BJ (cell line): ENCODE data around the gene NME3. TPM values are rescaled to one million over a fixed set of nuclear protein-coding genes. Genes with fewer than 3 reads are reported as not detected.

Experiments used
- CTCF ChIA-PET: fragments of 350-600 bp; formaldehyde crosslinking; extraction: SDS; loops from one replicate; lab custom pipeline; 2021; ENCODE audit warnings: antibody characterized with exemption, inconsistent platforms; lab: Yijun Ruan, JAX
- POLR2A ChIA-PET: fragments of 300-600 bp; sonication (Branson Sonifier 250); formaldehyde crosslinking; extraction: SDS; loops from one replicate; lab custom pipeline; 2021; ENCODE audit warnings: antibody characterized with exemption; lab: Charles Lee
- DNase-seq: peaks from one replicate; pipeline ENCODE4 v3.0.0-alpha.2; 2011; ENCODE audit warnings: low read depth
- H3K27me3 ChIP-seq: 2 replicates; pipeline ENCODE4 v1.6.0; 2011; ENCODE audit warnings: low read length; ENCODE audit not compliant: control insufficient read depth, insufficient read depth
- H3K36me3 ChIP-seq: 2 replicates; pipeline ENCODE4 v1.5.1; 2011; ENCODE audit warnings: low read length; ENCODE audit not compliant: control insufficient read depth, insufficient read depth
- H3K4me3 ChIP-seq: 2 replicates; pipeline ENCODE4 v1.5.1; 2011; ENCODE audit warnings: low read depth, mild to moderate bottlenecking, control low read depth, low read length
- CTCF ChIP-seq: IDR thresholded peaks from 2 replicates; pipeline ENCODE4 v1.5.1; 2011; ENCODE audit warnings: low read depth, mild to moderate bottlenecking, control low read depth, inconsistent platforms, low read length, moderate library complexity; ENCODE audit not compliant: insufficient read depth
- polyA plus RNA-seq: library from polyadenylated mRNA; depleted of rRNA; stranded (reverse); fragments of >200 nt; gene quantifications from 2 replicates; pipeline ENCODE4 v1.2.3, GENCODE V29; 2011

NME3 gene
- polyA plus RNA-seq, 1 experiment: 34.3 TPM

GRCh38 chr16:1763521-1764511 lies 7.5 kb downstream of the NME3 start:
- no peak for DNase-seq
- Histone ChIP-seq H3K36me3 (peaks cover 52% of the 10 kb centered on the region), H3K27me3 (no peaks in the 10 kb centered on the region), H3K4me3 (no peak overlapping the region)
- ChIA-PET CTCF (interaction anchor here (0.9 to 3.8 kb wide), 7 partner anchors 10 to 58 kb away, joined by 3 to 14 read pairs (median 3); partner anchors contain the start of genes MAPK8IP3, NUBP2 and SPSB3), POLR2A (no interaction called here)
- peak; percentile 59 for TF ChIP-seq CTCF

- ChIA-PET CTCF (interaction anchor here (1.5 to 3.8 kb wide), 2 partner anchors 10 to 57 kb away, joined by 3 to 14 read pairs; partner anchors contain the start of gene MAPK8IP3), POLR2A (no interaction called here)
Measured at GRCh38 chr16:1762879-1763520, 8.3 kb downstream of the NME3 start.

GRCh38 chr16:1762196-1762878 lies 9.0 kb downstream of the NME3 start:
- ChIA-PET POLR2A (no interaction called here), CTCF (interaction anchor here (1.5 to 3.8 kb wide), 2 partner anchors 10 to 57 kb away, joined by 3 to 14 read pairs; partner anchors contain the start of gene MAPK8IP3)
- no peak for TF ChIP-seq CTCF
- Histone ChIP-seq H3K36me3 (peaks cover 47% of the 10 kb centered on the region), H3K4me3 (no peak overlapping the region), H3K27me3 (no peaks in the 10 kb centered on the region)
- DNase-seq: no peak

More at GRCh38 chr16:1762879-1763520, 8.3 kb downstream of the NME3 start:
- Histone ChIP-seq H3K36me3 (peaks cover 49% of the 10 kb centered on the region), H3K4me3 (no peak overlapping the region), H3K27me3 (no peaks in the 10 kb centered on the region)
- no peak for TF ChIP-seq CTCF
- no peak for DNase-seq

- TF ChIP-seq CTCF: no peak
- ChIA-PET CTCF (no interaction called here), POLR2A (no interaction called here)
- no peak overlapping the region for H3K4me3 ChIP-seq
- H3K27me3 ChIP-seq: no peaks in the 10 kb centered on the region
- DNase-seq: no peak
- peaks cover 41% of the 10 kb centered on the region for H3K36me3 ChIP-seq
Measured at GRCh38 chr16:1761751-1762150, 9.6 kb downstream of the NME3 start.
